ENCODE data around the gene TMEM179.

The TMEM179 gene

DNA sequence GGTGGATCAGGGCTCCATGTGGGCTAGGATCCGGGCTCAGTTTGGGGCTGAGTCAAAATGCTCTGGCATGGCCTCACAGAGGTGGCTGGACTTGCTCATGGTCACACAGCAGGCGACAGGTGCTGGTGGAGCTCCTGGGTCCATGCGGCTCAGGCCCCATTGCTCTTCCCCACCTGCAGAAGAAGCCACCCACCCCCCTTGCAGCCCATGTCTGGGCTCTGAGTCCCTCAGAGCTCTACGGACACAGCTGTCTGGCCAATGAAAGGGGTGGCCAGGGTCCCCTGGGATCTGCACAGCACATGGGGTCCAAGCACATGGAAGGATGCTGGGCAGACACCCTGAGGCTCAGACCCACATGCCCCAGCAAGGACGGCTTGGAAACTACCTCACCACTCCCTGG lies 42.0 kb downstream of the TMEM179 start:
- peaks cover 45% of the 10 kb centered on the region for H3K27me3 Mint-ChIP-seq
- ATAC-seq (no peak), DNase-seq (no peak)
- no peak overlapping the region for H3K4me3 Mint-ChIP-seq
- no peak overlapping the region for H3K27ac Mint-ChIP-seq
- peaks cover 7% of the 10 kb centered on the region for H3K4me1 Mint-ChIP-seq
- H3K9me3 Mint-ChIP-seq, result no peaks in the 10 kb centered on the region

DNA sequence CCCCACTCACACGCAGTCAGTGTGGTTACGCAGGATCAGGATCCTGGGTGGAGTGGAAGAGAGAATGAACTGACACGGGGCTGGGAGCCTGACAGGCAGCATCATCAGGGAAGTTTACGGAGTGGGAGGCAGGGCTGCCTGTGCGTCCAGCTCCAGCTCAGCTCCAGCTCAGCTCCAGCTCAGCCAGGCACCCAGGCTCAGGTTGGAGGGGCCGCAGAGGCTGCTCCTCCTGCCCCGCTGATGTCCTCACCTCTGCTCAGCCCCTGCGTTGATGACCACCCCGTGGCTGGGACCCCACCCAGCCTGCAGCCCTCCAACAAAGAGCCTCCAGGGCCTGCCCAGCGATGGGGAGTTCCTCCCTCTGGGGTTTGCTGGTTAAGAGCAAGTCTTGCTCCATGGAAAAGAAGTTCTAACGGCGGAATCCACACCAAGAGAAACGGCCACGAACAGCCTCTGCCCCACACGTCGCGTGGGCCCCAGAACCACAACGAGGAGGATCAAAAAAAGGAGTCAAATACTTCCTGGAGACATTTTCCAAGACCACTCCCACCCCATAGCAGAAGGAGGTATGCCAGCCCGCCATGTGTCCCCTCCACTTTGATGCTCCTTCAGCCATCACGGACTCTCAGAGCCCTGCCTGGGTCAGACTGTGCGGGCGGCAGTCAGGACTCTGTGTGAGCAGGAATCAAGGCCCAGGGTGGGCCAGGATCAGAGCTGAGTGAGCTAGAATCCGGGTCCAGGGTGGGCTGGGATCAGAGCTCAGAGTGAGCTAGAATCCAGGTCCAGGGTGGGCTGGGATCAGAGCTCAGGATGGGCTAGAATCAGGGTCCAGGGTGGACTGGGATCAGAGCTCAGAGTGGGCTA lies 42.7 kb downstream of the TMEM179 start:
- Mint-ChIP-seq H3K9me3 (no peaks in the 10 kb centered on the region), H3K27ac (no peak overlapping the region), H3K4me3 (no peak overlapping the region), H3K27me3 (peaks cover 40% of the 10 kb centered on the region), H3K4me1 (peaks cover 7% of the 10 kb centered on the region)
- DNase-seq (no peak), ATAC-seq (no peak)

- Mint-ChIP-seq H3K4me1 (peaks cover 7% of the 10 kb centered on the region), H3K9me3 (no peaks in the 10 kb centered on the region), H3K27me3 (peaks cover 33% of the 10 kb centered on the region), H3K27ac (no peak overlapping the region), H3K4me3 (no peak overlapping the region)
- DNase-seq (no peak), ATAC-seq (no peak)
Observed at GRCh38 chr14:104561124-104561557, 43.4 kb downstream of the TMEM179 start.

- no peaks in the 10 kb centered on the region for H3K9me3 Mint-ChIP-seq
- ATAC-seq (no peak), DNase-seq (no peak)
- peaks cover 27% of the 10 kb centered on the region for H3K27me3 Mint-ChIP-seq
- peaks cover 7% of the 10 kb centered on the region for H3K4me1 Mint-ChIP-seq
- no peak overlapping the region for H3K4me3 Mint-ChIP-seq
- no peak overlapping the region for H3K27ac Mint-ChIP-seq
Observed at GRCh38 chr14:104560586-104560945, 44.0 kb downstream of the TMEM179 start.

GRCh38 chr14:104559804-104560585 lies 44.6 kb downstream of the TMEM179 start:
- no peak for ATAC-seq
- H3K4me3 Mint-ChIP-seq, result no peak overlapping the region

DNA sequence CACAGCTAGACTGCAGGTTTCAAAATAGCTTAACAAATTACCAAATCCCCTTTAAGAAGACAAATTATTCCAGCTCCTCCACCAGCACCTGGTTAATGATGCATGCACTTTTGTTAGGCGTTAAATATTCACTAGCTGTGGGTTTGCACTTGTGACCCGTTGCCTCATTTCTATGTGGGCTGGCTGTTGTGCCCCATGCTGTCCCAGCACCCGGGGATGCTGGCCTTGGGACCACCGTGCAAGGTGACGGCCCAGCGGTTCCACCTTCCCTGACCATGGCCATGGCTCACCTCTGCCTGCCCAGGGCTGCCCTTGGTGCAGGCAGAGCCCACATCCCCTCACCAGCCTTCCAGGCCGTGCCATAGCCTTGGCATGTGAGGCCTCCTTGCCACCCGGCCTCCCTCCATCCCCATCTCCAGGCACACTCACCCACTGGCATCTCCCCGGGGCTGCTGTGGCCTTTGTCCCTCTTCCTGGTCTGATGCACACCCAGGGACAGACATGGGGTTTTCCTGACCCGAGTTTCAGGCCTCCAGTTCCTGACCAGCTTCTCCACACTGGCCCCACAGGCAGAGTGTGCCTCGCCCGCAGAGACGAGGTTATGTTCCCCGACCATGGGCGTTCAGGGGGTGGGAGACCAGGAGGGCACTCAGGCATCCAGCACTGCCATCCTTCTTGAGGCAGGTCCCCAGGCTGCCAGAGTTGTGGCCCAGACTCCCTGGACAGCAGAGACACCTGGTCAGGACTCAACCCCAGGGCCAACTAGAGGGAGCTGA lies 45.4 kb downstream of the TMEM179 start:
- Mint-ChIP-seq H3K9me3 (no peaks in the 10 kb centered on the region), H3K27ac (no peak overlapping the region), H3K4me1 (peaks cover 6% of the 10 kb centered on the region), H3K27me3 (peaks cover 14% of the 10 kb centered on the region), H3K4me3 (no peak overlapping the region)
- DNase-seq (no peak), ATAC-seq (no peak)

More at GRCh38 chr14:104559804-104560585, 44.6 kb downstream of the TMEM179 start:
- Mint-ChIP-seq H3K27ac (no peak overlapping the region), H3K4me1 (peaks cover 7% of the 10 kb centered on the region), H3K9me3 (no peaks in the 10 kb centered on the region), H3K27me3 (peaks cover 22% of the 10 kb centered on the region)
- no peak for DNase-seq

GRCh38 chr14:104558231-104559027 lies 46.1 kb downstream of the TMEM179 start:
- ATAC-seq (no peak), DNase-seq (no peak)
- Mint-ChIP-seq H3K9me3 (no peaks in the 10 kb centered on the region), H3K27ac (no peak overlapping the region), H3K4me1 (no peaks in the 10 kb centered on the region), H3K27me3 (peaks cover 12% of the 10 kb centered on the region), H3K4me3 (no peak overlapping the region)

DNA sequence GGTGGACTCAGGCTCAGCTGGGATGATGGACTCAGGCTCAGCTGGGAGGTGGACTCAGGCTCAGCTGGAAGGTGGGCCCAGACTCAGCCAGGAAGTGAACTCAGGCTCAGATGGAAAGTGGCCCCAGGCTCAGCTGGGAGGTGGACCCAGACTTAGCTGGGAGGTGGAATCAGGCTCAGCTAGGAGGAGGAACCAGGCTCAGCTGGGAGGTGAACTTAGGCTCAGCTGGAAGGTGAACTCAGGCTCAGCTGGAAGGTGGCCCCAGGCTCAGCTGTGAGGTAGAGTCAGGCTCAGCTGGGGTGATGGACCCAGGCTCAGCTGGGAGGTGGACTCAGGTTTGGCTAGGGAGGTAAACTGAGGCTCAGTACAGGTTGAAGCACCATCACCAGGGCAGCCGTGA lies 46.8 kb downstream of the TMEM179 start:
- ATAC-seq (no peak), DNase-seq (no peak)
- H3K27me3 Mint-ChIP-seq, result peaks cover 18% of the 10 kb centered on the region
- H3K4me3 Mint-ChIP-seq, result no peak overlapping the region
- no peaks in the 10 kb centered on the region for H3K9me3 Mint-ChIP-seq
- no peaks in the 10 kb centered on the region for H3K4me1 Mint-ChIP-seq
- H3K27ac Mint-ChIP-seq, result peak overlapping the region in 1 of 2 donors; percentile 9

GRCh38 chr14:104557086-104557485 lies 47.5 kb downstream of the TMEM179 start:
- Mint-ChIP-seq H3K27me3 (peaks cover 20% of the 10 kb centered on the region), H3K9me3 (no peaks in the 10 kb centered on the region), H3K27ac (peak overlapping the region in 1 of 2 donors; percentile 78), H3K4me1 (no peaks in the 10 kb centered on the region), H3K4me3 (no peak overlapping the region)
- DNase-seq (no peak), ATAC-seq (no peak)

DNA sequence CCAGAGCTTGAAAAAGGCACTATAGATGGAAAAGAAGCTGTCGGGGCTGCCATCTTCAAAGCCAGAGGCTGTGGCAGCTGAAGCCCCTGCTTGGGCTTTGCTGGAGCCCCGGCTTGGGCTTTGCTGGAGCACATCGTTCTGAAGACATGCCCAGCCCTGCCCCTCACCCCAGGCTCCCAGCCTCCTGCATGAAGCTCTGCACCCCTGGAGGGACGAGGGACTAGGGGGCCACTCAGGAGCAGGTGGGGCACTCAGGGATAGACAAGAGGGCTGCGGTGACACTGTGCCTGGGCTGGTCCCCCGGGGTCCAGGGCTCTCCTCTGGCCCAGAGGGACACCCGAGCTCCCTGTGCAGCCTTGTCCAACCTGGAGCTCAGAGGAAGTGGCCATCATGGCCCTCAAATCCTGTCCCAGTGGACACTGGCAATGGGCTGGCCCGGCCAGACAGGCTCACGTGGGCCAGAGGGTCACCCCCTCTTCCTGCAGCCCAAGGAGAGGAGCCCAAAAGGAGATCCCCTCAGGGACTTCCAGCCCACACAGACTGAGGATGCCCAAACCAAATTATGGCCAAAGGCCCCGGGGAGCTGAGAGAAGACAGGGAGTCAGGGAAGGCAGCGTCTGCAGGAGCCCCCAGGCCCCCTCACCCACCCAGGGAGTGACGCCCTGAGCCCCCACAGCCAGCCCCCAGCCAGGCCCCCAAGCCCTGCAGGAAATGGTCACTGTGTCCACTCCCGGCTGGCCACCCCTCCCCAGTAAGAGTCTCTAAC lies 48.1 kb downstream of the TMEM179 start:
- no peaks in the 10 kb centered on the region for H3K4me1 Mint-ChIP-seq
- H3K27ac Mint-ChIP-seq, result no peak overlapping the region
- H3K9me3 Mint-ChIP-seq, result no peaks in the 10 kb centered on the region
- peaks cover 14% of the 10 kb centered on the region for H3K27me3 Mint-ChIP-seq
- no peak for ATAC-seq
- H3K4me3 Mint-ChIP-seq, result no peak overlapping the region
- no peak for DNase-seq

GRCh38 chr14:104555430-104556255 lies 48.9 kb downstream of the TMEM179 start:
- no peak overlapping the region for H3K4me3 Mint-ChIP-seq
- no peaks in the 10 kb centered on the region for H3K9me3 Mint-ChIP-seq
- H3K27ac Mint-ChIP-seq, result no peak overlapping the region
- DNase-seq (no peak), ATAC-seq (no peak)
- no peaks in the 10 kb centered on the region for H3K4me1 Mint-ChIP-seq
- H3K27me3 Mint-ChIP-seq, result peaks cover 13% of the 10 kb centered on the region

DNA sequence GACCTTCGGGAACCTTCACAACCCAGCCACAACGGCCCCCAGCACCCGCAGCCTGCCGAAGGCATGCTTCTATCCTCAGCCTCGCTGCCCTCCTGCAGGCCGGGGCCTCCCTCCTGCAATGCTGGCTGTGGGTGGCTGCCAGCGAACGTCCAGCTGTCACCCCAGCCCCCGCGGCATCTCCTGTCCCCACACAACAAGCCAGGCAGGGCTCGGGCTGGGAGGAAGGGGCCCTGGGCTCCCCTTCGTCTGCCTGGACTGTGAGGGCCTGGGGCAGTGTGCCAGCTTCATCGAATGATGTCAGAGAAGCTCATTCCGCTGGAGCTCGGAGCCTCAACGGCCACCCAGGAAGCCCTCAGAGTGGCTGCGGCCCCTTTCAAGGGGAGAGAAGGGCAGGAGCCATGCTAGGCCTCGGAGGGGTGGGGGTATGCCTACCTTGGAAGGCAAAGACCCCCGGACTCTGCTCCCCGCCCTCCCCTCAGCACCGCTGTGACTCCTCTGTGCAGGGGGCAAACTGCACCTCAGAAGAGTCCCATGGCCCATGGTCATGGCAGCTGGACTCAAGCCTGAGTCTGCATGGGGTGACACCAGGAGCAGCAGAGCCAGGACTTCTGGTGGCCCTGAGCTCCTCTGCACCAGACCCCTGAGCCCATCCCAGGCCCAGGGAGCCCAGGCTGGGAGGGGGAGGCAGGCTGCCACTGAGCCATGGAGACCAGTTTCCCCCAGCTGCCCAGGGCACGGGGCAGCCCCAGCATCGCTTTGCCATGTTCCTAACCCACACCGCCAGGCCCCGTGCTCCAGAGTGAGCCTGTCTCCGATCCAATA lies 49.8 kb downstream of the TMEM179 start:
- H3K4me3 Mint-ChIP-seq, result no peak overlapping the region
- DNase-seq, result no peak
- H3K27ac Mint-ChIP-seq, result no peak overlapping the region
- H3K4me1 Mint-ChIP-seq, result no peaks in the 10 kb centered on the region
- H3K9me3 Mint-ChIP-seq, result no peaks in the 10 kb centered on the region
- no peak for ATAC-seq
- H3K27me3 Mint-ChIP-seq, result peaks cover 18% of the 10 kb centered on the region

DNA sequence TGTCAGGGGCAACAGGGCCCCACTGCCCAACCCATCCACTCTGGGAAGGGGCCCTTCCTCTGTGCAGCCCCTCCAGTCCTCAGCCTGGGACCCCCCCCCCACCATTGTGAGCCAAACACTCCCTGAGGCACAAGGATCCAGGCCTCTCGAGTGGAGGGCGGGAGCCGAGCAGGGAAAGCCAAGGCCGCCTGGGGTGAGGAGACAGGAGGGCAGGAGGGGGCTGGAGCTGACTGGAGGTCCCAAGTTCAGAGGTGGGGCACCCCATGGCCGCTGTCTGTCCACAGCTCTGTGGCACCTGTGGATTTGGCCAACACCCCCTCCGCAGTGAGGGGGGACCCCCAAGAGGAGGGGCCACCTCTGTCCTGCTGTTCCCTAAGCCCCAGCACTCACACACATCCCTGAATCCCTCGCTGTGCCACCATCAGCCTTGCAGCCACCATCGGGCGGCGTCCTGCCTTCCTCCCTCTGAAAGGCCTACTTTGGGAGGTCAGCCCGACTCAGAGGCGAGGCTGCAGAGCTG lies 50.4 kb downstream of the TMEM179 start:
- Mint-ChIP-seq H3K9me3 (no peaks in the 10 kb centered on the region), H3K4me3 (no peak overlapping the region), H3K27me3 (peaks cover 20% of the 10 kb centered on the region), H3K27ac (no peak overlapping the region), H3K4me1 (no peaks in the 10 kb centered on the region)
- ATAC-seq, result peak; percentile 10
- no peak for DNase-seq
